OCI-LY1 (cell line): Measurements from ENCODE around the gene ME3.

Experiments used
- CTCF ChIP-seq: fragments of 200-600 bp; sonication (generic), shearing (Covaris generic); IDR thresholded peaks from 2 replicates; pipeline ENCODE4 v1.5.1; 2017; ENCODE audit warnings: mild to moderate bottlenecking, antibody characterized with exemption, low read length, moderate library complexity, mixed read lengths
- EZH2 ChIP-seq: fragments of 200-600 bp; sonication (generic), shearing (Covaris generic); IDR thresholded peaks from 2 replicates; pipeline ENCODE4 v1.8.0; 2017; ENCODE audit warnings: borderline replicate concordance, mixed run types, mild to moderate bottlenecking, antibody characterized with exemption, low read length, moderate library complexity, mixed read lengths

DNA sequence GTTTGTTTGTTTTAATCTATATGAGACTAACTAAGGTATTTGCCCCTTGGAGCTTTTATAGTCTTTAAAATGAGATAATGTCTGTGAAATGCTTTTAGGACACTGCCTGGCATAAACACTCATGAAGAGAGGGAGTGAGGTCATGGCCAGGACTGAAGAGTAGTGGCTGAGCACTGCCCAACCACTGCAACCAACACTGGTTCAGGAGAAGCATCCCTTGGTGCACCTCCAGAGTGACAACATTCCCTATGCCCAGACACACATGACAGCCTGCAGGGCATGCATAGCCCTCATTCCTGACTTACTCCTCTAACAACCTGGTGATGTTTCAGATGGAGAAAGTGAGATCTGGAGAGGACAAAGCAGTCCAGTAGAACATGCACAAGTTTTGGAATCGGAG is 36.1 kb downstream of the ME3 start:
- TF ChIP-seq CTCF, result no peak
- TF ChIP-seq EZH2, result no peak
